Breast epithelium (tissue), 4 donors: Measurements from ENCODE around the gene TXNRD2. TPM values are rescaled to one million over a fixed set of nuclear protein-coding genes. Genes with fewer than 3 reads are reported as not detected.
A peak's percentile ranks its signal among the peaks of the same experiment; 100 is the strongest.
"Not testable (repeated sequence)": the region's sequence is repeated elsewhere in the genome, so short reads cannot be mapped to it uniquely, and the experiment has no call there.

ENCODE experiments used
- DNase-seq, 2 donors: peaks; one replicate each; pipeline ENCODE4 v3.0.0-alpha.2; 2019; ENCODE audit warnings: low spot score in 2 of 2
- H3K27ac ChIP-seq, 2 donors: fragments of 200-600 bp; sonication (generic) in 1 of 2; one replicate each; pipeline ENCODE4 v1.5.1; 2016 to 2019; ENCODE audit warnings: mild to moderate bottlenecking in 1 of 2
- H3K27me3 ChIP-seq, 2 donors: fragments of 200-600 bp; sonication (generic) in 1 of 2; one replicate each; pipeline versions ENCODE4 v1.5.1 to v1.6.0; 2017 to 2019; ENCODE audit warnings: control low read depth in 1 of 2, mild to moderate bottlenecking in 1 of 2
- H3K36me3 ChIP-seq: fragments of 200-600 bp; one replicate; pipeline ENCODE4 v1.5.1; 2019
- H3K4me1 ChIP-seq, 2 donors: fragments of 200-600 bp; sonication (generic); one replicate each; pipeline ENCODE4 v1.5.1; 2016 to 2019; ENCODE audit warnings: control low read depth in 1 of 2
- H3K4me3 ChIP-seq, 3 donors: fragments of 200-600 bp; sonication (generic); 1 replicate in 2 of 3; 2 replicates in 1 of 3; pipeline ENCODE4 v1.5.1; 2016 to 2019; ENCODE audit warnings: mild to moderate bottlenecking in 3 of 3, moderate library complexity in 2 of 3
- H3K9me3 ChIP-seq, 2 donors: fragments of 200-600 bp; sonication (generic) in 1 of 2; one replicate each; pipeline ENCODE4 v1.5.1; 2016 to 2019; ENCODE audit warnings: control low read depth in 1 of 2
- POLR2A ChIP-seq: fragments of 450-650 bp; IDR thresholded peaks from one replicate; pipeline ENCODE4 v1.6.1; 2016; ENCODE audit warnings: antibody characterized with exemption, mild to moderate bottlenecking, moderate library complexity
- POLR2AphosphoS5 ChIP-seq, 3 donors: sonication (generic); formaldehyde crosslinking; IDR thresholded peaks; one replicate each; pipeline ENCODE4 v1.6.1; 2017; ENCODE audit warnings: antibody characterized with exemption in 3 of 3
- intact Hi-C: fragments of 100-400 bp; cut with DNase I; formaldehyde crosslinking; loops from one replicate; pipeline ENCODE4 v1.15.1; 2023; ENCODE audit warnings: low total_unique reads
- total RNA-seq, 3 donors: library from RNA; depleted of rRNA; stranded (reverse); fragments of >200 nt; gene quantifications; one replicate each; pipeline ENCODE4 v1.1.0, GENCODE V29; 2016
- TF ChIP-seq, protein P1 (sequence below), 3 donors: fragments of 450-650 bp; IDR thresholded peaks; one replicate each; pipeline ENCODE4 v1.5.1; 2016 to 2017; ENCODE audit warnings: antibody characterized with exemption in 3 of 3, mild to moderate bottlenecking in 3 of 3, moderate library complexity in 3 of 3

The TXNRD2 gene
- total RNA-seq, 3 donors from 2014 or later, result 13.8 to 22.8 (median 20.6) TPM

DNA sequence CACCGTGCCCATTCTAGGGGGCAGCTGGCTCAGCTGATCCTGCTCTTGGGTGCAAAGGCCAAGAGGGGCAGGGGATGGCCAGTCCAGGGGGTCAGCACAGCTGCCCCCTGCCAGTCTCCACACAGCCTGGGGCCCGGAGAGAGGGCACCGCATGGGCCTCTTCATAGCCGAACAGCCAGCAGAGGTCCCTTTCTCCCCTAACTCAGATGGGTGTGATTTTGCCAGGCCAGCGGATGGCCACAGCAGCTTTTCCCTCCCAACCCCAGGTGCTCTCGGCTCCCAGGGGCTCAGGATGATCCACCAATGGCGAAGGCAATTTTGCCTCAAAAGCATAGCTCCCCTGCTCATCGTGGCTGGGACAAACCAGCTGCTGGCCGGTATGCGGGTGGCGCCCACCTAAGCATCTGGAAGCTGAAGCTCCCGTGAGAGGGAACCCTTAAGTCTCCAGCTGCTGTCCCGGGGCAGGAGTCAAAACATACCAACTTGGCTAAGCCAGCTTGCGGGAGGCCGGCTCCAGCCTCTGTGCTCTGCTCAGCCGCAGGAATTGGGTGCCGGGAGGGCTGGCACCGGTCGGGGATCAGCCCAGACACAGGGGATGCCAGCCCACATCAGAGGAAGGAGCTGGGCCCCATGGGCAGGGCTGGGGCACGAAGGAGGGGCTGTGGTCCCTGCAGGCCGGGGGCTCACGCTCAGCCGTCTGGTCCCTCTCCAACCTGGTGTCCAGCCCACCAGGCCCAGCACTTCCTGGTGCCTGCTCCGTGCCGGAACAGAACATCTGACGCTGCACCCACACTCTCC is 56.5 kb downstream of the TXNRD2 start:
- Histone ChIP-seq H3K4me1 (no peaks in the 10 kb centered on the region), H3K27me3 (no peaks in the 10 kb centered on the region), H3K36me3 (no peaks in the 10 kb centered on the region), H3K27ac (peak overlapping the region in 1 of 2 donors; percentile 43), H3K4me3 (no peak overlapping the region), H3K9me3 (no peaks in the 10 kb centered on the region)
- no peak for DNase-seq
- intact Hi-C loops, result no loop called here
- TF ChIP-seq POLR2AphosphoS5 (IDR thresholded peaks at IDR 0.05), result no peak
- TF ChIP-seq POLR2A, result no peak
- TF ChIP-seq, protein P1, sequence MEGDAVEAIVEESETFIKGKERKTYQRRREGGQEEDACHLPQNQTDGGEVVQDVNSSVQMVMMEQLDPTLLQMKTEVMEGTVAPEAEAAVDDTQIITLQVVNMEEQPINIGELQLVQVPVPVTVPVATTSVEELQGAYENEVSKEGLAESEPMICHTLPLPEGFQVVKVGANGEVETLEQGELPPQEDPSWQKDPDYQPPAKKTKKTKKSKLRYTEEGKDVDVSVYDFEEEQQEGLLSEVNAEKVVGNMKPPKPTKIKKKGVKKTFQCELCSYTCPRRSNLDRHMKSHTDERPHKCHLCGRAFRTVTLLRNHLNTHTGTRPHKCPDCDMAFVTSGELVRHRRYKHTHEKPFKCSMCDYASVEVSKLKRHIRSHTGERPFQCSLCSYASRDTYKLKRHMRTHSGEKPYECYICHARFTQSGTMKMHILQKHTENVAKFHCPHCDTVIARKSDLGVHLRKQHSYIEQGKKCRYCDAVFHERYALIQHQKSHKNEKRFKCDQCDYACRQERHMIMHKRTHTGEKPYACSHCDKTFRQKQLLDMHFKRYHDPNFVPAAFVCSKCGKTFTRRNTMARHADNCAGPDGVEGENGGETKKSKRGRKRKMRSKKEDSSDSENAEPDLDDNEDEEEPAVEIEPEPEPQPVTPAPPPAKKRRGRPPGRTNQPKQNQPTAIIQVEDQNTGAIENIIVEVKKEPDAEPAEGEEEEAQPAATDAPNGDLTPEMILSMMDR (IDR thresholded peaks at IDR 0.05), result no peak

DNA sequence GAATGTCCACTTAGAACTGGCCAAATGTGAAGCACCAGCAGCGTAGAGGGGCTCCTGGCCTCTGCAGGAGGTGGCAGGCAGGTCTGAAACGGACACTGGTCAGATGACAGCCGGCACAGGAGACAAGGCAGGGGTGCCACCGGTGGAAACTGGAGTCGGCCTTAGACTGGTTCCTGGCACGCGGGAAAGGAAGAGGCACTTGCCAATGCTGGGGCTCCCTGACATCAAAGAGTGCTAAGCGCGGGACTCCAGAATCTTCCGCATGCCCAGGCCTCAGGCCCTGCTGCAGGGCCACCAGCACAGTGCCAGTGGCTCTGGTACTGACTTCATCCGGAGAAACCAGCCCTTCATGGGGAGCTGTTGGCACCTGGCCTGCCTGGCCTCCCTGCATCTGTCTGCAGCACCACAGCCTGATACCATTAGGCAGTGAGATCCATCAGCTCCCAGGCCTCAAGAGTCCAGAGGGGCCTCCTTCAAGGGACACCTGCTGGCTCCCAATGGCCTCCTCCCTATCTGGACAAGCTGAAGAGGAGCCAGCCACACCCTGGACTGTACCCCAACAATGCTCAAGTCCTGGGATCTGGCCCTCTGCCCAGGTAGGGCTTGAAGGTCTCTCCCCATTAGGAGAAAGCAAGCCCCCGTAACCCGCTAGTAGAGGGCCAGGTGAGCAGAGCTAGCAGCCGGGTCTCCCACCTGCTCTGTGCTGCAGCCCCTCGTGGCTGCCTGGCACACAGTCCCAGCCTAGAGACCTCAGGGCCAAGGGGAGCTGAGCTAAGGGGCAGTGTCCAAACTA is 57.3 kb downstream of the TXNRD2 start:
- TF ChIP-seq POLR2AphosphoS5 (IDR thresholded peaks at IDR 0.05), result no peak
- Histone ChIP-seq H3K27ac (no peak overlapping the region), H3K9me3 (no peaks in the 10 kb centered on the region), H3K36me3 (no peaks in the 10 kb centered on the region), H3K27me3 (no peaks in the 10 kb centered on the region), H3K4me3 (no peak overlapping the region), H3K4me1 (no peaks in the 10 kb centered on the region)
- intact Hi-C loops, result no loop called here
- no peak for DNase-seq

DNA sequence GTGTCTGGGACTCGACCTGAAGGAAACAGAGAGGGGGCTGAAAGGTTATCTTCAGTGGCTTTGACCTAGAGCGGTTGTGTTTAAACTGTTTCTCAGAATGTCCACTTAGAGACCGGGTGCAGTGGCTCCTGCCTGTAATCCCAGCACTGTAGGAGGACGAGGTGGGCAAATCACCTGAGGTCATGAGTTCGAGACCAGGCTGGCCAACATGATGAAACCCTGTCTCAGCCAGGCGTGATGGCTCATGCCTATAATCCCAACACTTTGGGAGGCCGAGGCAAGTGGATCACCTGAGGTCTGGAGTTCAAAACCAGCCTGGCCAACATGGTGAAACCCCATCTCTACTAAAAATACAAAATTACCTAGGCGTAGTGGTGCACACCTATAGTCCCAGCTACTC is 58.2 kb downstream of the TXNRD2 start:
- DNase-seq, H3K27ac ChIP-seq, H3K27me3 ChIP-seq, intact Hi-C loops, H3K4me1 ChIP-seq, H3K4me3 ChIP-seq, H3K36me3 ChIP-seq, H3K9me3 ChIP-seq: not testable (repeated sequence)

DNA sequence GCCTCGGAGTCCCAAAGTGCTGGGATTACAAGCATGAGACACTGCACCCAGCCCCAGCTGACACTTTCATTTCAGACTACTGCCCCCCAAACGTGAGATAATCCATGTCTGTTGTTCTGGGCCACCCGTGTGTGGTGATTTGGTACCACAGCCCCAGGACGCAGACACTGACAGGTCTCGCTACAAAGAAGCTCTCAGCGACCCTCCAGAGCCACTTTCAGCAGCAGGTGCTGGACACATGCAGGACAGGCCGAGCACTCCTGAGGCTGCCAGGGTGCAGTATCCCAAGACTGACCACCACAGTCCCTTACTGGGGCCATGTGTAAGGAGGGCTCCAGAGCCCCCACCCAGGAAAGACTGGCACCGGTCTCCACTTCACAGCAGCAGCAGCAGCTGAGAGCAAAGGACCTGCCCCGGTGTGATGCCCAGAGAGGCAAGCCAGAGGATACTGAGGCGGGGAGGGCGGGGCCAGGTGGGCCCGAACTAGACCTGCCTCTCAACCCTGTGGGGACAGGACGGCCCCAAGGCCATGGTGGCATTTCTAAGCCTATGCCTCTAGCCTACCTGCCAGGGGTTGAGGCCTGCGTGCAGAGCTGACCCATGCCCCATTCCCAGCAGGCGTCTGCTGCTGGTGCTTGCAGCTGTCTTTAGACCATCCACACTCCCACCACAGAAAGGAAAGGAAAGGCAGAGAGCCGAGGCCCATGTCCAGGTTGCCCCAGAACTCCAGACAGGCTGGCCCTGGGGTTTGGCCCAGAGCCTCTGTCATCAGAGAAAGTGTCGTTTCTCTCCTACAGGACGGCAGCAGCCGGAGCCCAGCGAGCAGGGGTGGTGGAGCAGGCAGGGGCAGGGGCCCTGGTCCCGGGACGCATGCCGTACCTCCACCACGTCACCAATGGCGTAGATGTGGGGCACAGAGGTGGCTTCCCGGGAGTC is 58.9 kb downstream of the TXNRD2 start:
- Histone ChIP-seq H3K4me3 (no peak overlapping the region), H3K27me3 (no peaks in the 10 kb centered on the region), H3K4me1 (no peaks in the 10 kb centered on the region), H3K36me3 (no peaks in the 10 kb centered on the region), H3K27ac (no peak overlapping the region), H3K9me3 (no peaks in the 10 kb centered on the region)
- TF ChIP-seq, protein P1 (IDR thresholded peaks at IDR 0.05), result no peak
- DNase-seq, result no peak
- intact Hi-C loops, result no loop called here

DNA sequence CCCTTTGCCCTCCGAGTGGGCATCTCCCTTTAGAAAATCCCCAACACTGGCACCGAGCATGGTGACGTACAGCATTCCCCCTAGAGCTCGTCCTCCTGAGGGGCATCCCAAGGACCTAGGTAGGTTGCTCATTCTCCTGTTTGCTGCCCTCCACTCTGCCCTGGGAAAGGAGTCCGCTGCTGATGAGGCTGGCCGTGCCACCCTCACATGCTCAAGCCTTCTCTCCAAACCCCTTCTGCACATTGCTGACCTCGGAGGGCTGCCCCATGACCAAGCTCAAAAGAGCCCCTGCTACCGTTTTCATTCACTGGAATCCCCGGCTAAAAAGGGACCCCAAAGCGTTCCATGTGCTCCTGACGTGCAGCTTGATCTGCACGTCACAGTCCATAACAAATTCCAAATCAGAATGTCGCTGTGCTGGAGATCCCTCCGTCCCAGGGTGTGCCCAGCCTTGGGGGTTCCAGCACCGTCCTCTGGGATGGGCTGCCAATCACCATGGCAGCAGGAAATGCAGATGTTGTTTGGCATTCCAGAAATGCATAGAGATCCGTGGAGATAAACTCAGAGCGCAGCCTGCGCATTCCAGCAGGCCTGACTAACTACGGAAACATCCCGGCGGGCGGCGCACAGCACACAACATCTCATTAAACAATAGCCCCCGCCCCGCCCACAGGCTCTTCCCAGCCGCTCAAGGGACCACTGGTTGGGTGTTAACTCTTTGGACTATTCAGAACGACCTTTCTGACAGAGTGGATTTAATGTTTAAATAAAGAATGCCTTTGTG is 60.6 kb downstream of the TXNRD2 start:
- no peak overlapping the region for H3K27ac ChIP-seq

More for the DNA sequence above, 60.6 kb downstream of the TXNRD2 start:
- DNase-seq, result peak in 1 of 2 donors; percentile 48
- Histone ChIP-seq H3K4me3 (peak overlapping the region in 1 of 3 donors; percentile 31), H3K9me3 (no peaks in the 10 kb centered on the region), H3K4me1 (no peaks in the 10 kb centered on the region), H3K27me3 (no peaks in the 10 kb centered on the region), H3K36me3 (no peaks in the 10 kb centered on the region)
- TF ChIP-seq, protein P1 (IDR thresholded peaks at IDR 0.05), result no peak
- peak in 1 of 3 donors; percentile 37 for TF ChIP-seq POLR2AphosphoS5 (IDR thresholded peaks at IDR 0.05)
- intact Hi-C loops, result no loop called here
